CD4-positive, alpha-beta T cell treated with Interleukin-10 for 1 hour (primary cell): ENCODE data around the gene GRK5.

ENCODE experiments used
- DNase-seq: peaks from one replicate; pipeline ENCODE4 v3.0.0-alpha.2; 2020

The GRK5 gene

DNA sequence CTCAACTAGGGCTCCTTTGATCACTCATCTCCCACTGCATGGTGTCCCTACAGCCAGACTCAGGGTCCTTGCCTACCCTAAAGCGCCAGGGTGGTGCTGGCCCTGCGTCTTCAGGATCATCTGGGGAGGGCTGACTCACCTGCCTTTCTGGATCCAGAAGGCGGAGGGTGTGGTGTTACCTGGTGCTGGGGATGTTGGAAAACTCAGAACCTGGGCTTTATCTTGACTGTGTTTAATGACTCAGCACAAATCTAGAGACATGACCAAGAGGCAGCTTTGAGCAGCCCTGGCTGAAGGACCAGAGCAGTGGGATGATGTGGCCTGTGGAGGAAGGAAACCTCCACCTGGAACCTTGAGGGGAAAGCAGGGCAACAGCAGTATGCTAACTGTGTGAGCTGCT, 96.5 kb downstream of the GRK5 start:
- no peak for DNase-seq

DNA sequence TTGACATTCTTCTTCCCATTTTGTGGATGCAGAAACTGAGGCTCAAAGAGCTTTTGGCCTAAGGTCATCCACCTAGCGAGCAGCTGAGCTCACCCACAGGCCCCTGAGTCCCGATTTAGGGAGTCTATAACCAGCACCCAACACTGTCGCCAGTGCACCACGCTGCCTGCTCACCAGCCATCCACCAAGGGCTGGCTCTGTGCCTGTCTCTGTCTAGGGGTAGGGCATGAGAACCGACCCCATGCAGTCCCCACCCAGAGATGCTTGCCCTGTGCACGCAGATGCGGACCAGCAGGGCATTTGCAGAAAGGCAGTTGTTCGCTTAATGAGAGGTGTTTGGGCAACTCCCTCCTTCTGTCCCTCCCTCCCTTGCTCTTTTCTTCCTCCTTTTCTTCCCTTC, 97.2 kb downstream of the GRK5 start:
- DNase-seq, result no peak

DNA sequence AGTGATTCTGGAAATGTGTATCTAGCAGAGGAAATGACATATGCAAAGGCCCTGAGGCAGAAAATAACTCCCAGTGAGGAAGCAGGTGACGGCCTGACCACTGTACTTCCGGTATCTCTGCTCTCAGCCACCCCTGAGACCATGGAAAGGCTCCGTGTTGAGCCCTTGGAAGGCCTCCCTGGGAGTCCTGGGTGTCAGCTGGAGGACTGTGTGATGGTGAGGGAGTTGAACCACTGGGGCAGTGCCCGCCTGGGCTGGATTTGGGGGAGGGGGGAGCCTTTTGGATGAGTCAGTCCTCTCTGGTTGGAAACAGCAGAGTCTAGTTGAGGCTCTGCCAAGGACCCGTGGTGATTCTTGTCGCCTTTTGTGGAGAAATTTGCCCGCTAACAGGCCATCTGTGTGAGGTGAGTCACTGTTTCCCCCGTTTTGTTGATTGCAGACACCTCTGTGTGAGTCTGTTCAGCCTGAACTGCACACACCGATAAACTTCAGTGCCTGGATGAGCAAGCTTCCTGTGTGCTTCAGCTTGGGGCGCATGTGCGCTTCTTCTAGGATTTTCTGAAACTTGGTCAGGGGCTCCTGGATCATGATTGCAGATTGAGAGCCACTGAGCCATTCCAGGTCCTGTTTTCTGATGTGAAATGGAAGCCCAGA, 98.6 kb downstream of the GRK5 start:
- DNase-seq, result peak; percentile 86

DNA sequence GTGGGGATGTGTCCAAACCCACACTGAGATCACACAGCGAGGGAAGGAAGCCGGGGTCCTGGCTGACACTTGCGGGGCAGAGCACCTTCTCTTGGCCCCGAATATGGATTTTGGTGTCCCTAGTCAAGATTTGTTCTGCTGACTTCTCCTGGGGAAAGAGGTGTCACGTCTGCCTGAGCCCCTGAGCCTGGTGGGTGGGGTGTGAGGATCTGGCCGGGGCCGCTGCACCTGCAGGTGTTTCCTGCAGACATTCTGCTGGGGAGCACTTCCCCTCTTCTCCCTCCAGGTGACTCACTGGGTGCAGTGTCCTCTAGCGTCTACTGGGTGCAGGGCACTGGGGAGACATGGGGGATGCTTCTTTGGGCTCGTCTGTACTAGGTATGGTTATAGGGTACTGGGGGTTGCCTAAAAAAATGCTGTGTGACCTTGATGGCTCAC, 99.2 kb downstream of the GRK5 start:
- peak; percentile 82 for DNase-seq

DNA sequence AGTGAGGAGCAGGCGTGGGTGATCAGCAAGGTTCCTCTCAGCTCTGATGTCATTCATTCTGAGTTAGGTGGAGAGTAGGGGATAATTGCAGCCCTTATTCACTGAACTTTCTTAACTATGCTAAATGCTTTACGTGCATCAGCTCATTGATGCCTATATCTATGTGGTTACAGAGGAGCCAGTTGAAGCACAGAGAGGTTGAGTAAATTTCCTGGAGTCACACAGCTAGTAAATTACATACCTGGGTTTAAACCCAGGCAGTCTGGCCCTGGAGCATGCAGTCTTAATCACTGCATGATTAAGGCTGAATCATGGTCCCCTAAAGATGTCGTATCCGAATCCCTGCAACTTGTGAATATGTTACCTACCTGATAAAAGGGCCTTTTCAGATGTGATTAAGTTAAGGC, 99.6 kb downstream of the GRK5 start:
- DNase-seq, result no peak

DNA sequence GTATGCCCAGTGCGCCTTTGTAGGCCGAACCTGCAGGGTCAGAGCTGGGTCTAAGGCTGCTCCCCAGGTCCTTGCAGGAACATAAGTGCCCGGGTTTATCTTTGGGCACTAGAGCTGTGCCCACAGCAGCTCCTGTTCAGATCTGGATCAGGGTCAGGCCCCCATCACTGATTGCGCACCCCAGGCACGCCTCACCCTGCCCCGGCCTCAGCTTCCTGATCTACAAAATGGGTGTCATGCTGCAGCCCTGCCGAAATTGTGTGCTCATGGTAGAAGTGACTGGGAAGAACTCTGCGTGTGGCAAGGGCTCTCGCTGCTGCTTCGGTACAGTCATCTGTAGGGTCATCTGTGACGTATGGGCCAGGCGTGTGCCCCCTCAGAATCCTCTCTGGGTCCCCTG, 100.7 kb downstream of the GRK5 start:
- DNase-seq, result no peak

DNA sequence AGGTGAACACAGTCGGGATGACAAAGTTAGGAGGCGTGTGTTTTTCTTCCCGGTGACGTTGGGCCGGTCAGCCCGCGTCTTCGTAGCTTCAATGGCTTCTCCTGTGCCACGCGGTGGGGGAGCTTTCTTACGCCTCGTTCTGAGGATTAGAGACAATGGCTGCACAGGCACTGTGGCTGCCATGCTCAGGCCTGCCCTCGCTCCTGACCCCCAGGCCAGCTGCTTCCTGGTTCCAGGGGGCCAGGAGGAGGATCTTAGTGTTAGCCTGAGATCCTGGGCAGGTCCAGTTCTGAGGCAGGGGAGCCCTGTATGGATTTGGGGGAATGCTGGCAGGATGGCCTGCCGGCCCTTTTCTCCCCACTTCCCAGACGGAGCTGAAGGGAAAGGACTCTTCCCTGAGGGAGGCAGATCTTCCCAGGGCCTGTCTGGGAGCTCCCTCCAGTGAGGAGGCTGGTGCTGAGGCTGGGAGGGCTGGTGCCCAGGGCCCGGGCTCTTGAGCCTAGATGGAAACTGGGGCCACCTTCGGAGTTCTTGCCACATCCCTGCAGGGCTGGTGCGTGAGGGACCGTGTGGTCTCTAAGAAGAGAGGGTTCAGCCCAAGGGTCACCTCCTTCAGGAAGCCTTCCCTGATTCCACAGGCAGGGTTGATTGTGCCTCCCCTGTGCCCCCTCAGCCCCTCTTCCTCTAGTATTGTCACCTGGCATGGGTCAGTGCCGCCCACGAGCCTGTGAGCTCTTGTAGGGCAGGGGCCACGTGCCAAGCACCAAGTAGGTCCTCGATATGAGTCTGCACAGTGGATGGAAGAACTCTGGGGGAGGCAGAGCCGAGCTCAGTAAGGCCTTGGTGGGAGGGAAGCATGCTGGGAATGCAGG, 101.4 kb downstream of the GRK5 start:
- DNase-seq, result no peak

DNA sequence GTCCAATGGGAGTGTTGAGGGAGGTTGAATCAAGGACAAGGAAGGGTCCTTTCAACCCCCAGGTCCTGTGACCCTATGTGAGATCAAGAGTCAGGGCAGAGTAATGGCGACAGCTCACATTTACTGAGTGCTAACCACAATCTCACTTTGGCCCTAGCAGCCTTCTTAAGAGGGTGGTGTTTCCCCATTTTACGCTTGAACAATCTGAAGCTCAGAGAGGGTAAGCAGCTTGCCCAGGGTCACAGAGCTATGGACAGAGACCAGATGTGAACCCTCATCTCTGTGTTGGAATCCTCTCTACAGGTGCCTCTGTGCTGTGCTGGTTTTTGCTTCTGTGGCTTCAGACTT, 102.0 kb downstream of the GRK5 start:
- DNase-seq, result no peak

DNA sequence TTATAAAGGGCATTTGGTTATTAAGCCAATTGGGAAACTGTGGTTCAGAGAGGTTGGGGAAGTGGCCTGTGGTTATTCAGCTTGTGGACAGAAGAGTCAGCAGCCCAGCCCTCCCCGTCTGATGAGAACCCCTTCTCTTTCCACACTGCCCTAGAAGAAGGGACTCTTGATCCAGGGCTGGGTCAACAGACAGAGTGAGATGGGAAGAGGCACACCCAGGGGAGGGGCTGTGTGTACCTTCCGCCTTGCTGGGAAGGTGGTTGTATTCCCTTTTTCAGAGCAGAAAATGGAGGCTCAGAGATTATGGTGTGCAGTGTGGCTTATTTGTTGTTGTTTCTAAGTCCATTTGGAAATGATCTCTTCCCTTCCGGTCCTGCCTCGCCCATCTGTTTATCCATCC, 103.4 kb downstream of the GRK5 start:
- no peak for DNase-seq

DNA sequence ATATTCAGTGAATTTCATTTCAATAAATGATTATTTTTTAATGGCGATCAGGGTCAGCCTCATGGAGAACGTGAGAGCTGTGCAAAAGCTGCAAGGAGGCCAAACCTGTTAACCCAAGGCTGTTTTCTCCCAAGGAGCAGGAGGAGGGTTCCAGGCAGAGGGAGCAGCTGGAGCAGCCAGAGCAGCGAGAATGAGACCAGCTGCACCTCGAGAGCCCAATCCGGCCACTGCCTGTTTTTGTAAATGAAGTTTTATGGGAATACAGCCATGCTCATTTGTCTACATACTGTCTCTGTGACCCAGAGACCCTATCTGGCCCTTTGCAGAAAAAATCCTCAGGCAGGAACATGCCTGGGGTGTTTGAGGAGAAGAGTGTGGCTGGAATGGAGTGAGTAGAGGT, 104.9 kb downstream of the GRK5 start:
- DNase-seq, result no peak

DNA sequence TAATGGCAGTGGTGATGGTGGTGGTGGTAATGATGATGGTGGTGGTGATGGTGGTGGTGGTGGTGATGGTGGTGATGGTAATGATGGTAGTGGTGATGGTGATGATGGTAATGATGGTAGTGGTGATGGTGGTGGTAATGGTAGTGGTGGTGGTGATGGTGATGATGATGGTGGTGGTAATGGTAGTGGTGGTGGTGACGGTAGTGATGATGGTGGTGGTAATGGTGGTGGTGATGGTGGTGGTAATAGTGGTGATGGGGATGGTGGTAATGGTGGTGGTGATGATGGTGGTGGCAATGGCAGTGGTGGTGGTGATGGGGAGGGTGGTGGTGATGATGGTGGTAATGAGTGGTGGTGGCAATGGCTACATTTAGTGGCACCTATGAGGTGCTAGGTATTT, 105.7 kb downstream of the GRK5 start:
- DNase-seq, result peak; percentile 22

DNA sequence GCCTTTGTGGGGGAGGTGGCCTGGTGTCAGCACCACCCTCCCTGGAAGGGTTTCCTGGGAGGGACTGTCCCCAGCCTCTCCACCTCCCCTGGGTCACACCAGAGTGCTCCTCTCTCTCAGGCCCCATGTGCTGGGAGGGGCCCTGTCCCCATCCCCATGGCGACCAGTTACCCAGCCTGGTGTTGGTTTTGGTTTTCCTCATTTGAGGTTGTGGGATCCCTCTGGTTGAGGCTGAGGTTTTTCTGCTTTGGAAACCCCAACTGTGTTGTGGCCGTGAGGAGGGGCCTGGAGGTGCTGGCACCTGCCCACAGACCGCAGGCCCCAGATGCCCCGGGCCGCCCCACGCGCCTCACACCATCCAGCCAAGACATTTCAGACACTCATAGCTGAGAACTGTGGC, 106.3 kb downstream of the GRK5 start:
- peak; percentile 68 for DNase-seq

DNA sequence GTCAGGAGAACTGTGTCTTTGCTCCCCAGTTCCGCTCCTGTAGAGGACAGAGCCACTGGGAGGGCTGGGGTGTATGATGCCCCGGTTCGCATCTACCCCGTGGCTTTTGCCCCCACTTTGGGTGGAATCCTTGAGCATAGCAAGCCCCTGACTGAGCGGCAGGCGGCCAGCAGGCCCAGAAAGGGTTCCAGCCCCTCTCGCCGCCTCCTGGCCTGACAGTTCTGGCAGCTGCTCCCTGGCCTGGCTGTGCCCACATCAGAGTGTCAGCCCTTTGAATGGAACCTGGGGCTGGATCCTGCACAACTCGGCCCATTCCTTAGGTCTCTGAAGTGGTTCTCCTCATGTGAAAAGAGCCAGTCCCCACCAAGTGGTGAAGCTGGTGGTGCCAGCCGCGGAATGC, 106.7 kb downstream of the GRK5 start:
- no peak for DNase-seq

DNA sequence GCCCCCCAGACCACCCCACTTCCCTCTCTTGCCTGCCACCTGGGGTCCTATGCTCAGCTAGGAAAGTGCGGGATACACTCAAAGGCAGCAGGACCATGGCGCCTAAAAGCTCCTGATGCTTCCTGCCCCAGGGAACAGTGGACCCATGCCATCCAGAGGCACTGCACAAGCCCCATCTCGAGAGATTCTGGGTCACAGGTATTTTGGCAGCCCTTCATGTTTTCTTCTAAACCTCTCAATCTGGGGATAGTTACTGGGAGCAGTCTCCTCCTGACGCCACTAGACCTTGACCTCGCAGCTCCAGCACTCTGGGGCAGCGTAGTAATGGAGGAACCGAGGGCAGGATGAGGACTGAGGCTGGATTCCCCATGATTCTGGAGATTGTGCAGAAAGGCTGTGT, 107.1 kb downstream of the GRK5 start:
- DNase-seq, result no peak

DNA sequence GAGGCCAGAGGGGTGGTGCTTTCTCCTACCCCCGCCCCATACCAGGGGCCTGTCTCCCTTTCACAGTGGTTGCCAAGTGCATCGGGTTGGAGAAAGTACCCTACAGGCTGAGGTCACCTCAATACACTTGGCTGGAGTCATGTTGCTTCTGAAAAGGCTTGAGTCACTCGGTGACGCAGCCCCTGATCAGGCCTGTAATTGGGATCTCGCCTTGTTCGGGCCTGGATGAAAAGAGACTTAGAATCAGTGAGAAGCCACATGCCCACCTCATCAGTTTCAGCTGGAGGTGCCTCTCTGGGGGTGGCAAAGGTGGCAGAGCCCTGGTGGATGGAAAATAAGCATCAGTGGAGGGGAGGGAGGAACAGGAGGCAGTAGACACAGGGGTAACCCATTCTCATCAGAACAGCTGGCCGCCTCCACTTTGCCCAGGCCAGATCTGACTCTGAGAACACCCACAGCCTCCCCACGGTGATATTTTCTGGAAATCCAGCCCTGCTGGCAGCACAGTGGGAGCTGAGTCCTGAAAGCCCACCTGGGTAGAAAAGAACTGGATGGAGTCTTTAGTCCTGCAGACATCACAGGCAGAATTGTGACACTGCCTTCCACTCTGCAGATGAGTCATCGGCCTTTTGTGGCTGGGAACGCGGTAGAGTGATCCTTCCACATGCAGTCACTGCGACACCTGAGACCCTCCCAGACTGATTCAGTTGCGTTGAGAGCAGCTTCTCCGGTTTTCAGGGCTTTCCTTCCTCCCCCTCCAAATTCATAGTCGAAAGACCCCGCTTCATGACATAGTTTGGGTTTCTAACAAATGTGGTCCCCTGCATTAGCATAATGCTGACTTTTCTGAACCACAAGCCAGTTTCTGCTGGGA, 108.0 kb downstream of the GRK5 start:
- DNase-seq, result peak; percentile 42

DNA sequence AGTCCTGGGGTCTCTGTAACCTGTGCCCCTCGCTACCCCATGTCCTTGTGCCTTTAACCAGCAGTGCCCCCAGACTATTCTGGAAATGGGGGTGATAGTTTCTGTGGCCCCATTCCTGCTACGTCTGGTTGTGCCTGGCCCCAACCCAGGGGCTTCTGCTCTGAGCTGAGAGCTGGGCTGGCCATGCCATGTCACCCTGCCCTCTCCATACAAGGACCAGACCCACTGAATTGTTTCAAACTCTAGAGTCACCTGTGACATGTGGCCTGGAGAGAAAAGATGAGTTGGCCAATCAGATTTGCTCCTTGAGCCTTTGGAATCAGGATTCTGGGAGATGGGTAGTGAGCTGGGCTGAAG, 108.6 kb downstream of the GRK5 start:
- no peak for DNase-seq

DNA sequence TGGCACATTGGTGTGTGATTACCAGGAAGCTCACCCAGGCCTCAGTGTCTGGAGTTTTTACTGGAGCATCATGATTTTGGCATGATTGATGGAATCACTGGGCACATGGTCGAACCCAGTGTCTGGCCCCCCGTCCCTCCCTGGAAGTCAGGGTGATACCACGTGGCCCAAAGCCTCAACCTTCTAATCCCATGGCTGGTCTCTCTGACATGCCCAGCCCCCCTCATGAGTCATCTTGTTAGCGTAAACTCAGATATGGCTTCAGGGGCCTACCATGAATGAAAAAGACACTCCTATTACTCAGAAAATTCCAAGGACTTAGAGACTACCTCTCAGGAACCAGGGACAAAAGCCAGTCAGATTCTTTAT, 109.3 kb downstream of the GRK5 start:
- no peak for DNase-seq

DNA sequence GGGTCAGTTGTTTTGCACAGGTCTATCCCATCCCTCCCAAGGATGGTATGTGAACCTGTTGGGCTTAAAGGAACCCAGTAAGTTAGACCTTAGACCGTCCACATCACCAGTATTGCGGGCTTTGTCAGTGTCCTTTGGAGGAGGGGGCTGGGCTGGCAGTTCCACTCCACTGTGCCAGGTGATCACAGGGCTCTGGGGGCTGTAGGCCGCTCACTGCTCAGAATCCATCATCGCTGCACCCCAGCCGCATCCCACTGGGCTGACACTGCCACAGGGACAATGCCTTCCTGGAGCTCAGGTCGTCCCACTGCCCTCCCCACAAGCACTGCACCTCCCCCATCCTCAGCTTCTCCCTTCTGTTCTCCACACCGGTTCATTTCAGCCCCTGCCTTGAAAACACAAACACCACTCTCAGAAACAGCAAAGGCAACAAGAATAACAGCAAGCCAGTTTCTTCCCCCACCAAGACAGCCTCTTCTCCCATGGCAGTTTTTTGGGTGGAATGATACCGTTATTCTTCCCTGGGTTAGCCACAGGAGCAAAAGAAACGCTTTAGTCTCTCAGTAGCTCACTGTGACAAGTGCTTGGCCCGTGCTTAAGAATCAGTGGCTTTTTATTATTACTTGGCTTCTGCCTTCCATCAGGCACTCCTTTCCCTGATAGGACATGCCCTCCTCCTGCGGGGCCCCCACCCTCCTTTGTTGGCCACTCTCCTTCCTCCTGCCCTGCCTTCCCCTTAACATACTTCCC, 111.2 kb downstream of the GRK5 start:
- DNase-seq, result no peak

DNA sequence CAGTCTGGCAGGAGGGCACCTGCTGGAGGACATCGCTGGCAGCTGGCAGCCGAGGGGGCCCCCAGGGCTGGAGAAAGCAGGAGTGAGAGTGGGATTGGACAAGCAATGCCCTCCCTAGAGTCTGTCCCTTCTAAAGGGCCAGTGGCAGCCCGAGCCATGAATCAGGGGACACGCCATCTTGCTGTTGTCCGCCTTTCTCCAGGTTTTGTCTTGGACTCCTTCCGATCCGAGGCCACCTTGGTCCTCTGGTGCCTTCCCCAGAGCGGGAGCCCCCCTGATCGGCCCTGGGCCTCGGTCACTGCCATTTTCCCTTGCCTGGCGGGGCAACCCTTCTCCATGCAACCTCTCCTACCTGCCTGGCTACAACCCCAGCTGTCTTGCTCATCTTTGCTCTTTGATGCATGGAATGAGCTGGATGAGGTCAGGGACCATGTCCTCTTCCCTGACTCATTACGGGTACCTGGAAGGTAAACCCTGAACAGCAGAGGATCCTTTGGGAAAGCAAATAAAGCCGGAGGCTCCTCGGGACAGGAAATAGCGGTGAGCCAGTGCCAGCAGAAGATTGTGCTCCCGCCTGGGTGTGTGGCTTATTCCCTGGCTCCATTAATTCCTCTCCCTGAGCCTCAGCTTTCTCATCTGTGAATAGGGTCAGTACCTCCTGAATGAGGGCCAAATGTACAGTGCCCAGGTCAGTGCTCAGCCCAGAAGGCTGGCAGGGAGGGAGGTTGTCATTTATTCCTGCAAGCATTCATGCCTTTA, 112.0 kb downstream of the GRK5 start:
- no peak for DNase-seq

DNA sequence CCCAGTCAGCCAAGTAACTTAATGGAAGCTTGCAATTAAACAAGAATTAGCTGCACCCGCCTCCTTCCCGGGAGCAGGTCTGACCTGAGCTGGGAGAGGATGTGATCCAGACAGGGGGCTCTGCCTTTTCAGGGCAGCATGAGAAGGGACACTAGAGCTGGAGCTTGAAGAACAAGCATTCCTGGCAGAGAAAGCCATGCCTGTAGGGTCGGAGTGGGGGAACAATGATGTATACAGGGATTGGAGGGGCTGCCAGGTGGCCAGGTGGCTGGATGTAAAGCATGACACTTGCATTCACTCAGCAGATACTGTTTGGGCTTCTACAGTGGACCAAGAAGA, 112.5 kb downstream of the GRK5 start:
- no peak for DNase-seq

DNA sequence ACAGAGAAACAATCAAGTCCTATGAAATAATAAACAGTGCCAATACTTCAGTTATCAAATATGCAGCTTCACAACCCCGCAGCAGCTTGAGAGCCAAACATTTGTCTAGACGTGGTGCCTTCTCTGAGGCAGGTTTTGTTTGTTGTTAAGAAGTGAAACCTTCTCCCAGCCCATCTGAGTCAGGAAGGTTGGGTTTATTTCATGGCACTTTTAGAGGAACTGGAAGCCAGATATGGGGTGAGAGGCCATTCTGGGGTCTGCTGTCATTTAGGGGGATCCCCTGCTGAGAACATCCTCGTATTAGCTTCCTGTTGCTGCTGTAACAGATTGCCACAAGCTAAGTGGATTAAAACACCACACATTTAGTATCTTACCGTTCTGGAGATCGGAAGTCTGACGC, 113.6 kb downstream of the GRK5 start:
- no peak for DNase-seq
